ENCODE measurements around the gene PSMA4. TPM values are rescaled to one million over a fixed set of nuclear protein-coding genes. Genes with fewer than 3 reads are reported as not detected.

The PSMA4 gene
- total RNA-seq, 3 donors from 2014 or later = 102 to 139 (median 138) TPM

DNA sequence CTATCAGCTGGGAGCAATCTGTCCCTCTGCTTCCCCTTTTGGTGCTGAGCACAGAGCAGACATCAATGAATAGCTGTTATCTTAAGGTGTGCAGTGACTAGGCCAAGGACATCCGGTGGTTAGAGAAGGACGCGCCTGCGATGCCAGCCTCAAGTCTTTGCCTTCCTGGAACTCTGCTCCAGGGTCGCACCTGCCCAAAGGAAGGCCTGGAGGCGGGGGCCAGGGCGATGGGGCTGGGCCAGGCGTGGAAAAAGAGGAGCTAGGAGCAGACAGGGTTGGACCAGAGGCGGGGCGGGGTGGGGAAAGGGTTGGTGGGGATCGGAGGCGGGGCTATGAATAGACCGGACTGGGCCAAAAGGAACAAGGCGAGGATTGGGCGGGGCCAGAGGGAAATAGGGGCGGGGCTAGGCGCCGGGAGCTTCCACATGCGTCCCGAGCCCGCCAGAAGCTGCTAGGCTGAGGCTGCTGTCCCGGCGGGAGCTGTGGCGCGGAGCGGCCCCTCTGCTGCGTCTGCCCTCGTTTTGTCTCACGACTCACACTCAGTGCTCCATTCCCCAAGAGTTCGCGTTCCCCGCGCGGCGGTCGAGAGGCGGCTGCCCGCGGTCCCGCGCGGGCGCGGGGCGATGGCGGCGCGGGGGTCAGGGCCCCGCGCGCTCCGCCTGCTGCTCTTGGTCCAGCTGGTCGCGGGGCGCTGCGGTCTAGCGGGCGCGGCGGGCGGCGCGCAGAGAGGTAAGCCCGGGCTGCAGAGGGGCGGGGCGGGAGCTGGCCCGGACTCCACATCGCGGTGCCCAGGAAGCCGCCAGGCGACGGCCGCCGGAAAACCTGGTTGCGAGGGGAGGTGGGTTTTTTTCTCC lies 25.1 kb downstream of the PSMA4 start, which contains the start of gene CHRNA5:
TSS of gene CHRNA5 (plus strand) at position 424 of the 854 bp plus-strand sequence. CDS start at position 624, 200 bp downstream.
- no peak for TF ChIP-seq POLR2A (IDR thresholded peaks at IDR 0.05)
- TF ChIP-seq, protein P1, sequence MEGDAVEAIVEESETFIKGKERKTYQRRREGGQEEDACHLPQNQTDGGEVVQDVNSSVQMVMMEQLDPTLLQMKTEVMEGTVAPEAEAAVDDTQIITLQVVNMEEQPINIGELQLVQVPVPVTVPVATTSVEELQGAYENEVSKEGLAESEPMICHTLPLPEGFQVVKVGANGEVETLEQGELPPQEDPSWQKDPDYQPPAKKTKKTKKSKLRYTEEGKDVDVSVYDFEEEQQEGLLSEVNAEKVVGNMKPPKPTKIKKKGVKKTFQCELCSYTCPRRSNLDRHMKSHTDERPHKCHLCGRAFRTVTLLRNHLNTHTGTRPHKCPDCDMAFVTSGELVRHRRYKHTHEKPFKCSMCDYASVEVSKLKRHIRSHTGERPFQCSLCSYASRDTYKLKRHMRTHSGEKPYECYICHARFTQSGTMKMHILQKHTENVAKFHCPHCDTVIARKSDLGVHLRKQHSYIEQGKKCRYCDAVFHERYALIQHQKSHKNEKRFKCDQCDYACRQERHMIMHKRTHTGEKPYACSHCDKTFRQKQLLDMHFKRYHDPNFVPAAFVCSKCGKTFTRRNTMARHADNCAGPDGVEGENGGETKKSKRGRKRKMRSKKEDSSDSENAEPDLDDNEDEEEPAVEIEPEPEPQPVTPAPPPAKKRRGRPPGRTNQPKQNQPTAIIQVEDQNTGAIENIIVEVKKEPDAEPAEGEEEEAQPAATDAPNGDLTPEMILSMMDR (IDR thresholded peaks at IDR 0.05) = no peak
- no peak for TF ChIP-seq POLR2AphosphoS5 (IDR thresholded peaks at IDR 0.05)
- no peaks in the 10 kb centered on the region for H3K4me1 ChIP-seq
- no peaks in the 10 kb centered on the region for H3K9me3 ChIP-seq
- no peaks in the 10 kb centered on the region for H3K27me3 ChIP-seq
- no peaks in the 10 kb centered on the region for H3K36me3 ChIP-seq
- intact Hi-C loops (cut with DNase I; ENCODE audit: low total_unique reads) = no loop called here
- peak; percentile 78 to 85 for DNase-seq (ENCODE audit: low spot score in 2 of 2)
- H3K4me3 ChIP-seq = peak within 1 kb of the TSS; percentile 52 to 77 (median 69)
- peak within 1 kb of the TSS; percentile 33 to 54 for H3K27ac ChIP-seq

DNA sequence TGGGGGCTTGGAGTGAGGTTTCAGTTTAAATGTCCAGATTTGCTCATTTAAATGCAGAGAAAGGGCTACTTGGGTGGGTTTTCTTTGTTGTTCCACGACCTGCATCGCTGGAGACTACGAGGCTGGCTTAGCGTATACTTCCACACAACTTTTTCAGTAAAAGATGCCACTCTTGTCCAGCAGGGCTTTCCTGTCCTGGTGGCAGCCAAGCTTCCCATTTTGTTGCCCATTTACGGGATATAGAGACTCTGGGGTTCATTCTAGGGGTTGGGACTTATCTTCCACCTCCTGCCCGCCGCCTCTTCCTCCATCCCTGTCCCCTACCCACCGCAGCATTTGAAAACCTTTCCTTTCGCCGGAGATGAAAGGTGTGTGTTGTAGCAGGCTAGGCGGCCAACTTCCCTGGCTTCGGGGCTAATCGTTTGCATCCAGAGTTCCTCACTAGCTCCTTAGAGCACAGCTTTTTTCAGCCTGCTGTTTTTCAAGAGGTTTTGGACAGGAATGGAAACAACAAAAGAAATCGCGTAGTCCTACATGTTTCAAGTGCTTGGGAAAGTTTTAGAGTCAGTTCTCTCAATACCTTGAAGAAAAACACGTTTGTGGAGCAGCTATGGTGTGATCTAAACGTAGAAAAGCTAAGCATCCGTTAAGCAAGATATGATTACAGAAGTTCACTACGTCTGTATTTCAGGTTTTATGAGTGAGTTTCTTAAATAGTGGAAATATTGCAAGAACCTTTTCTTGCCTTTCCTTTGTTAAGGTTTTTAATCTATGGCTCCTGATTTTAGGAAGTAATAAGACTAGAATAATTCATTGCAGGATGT lies 25.9 kb downstream of the PSMA4 start:
- DNase-seq (ENCODE audit: low spot score in 2 of 2) = no peak
- H3K4me1 ChIP-seq = no peaks in the 10 kb centered on the region
- no peaks in the 10 kb centered on the region for H3K36me3 ChIP-seq
- peak overlapping the region; percentile 33 to 54 for H3K27ac ChIP-seq
- no peaks in the 10 kb centered on the region for H3K27me3 ChIP-seq
- intact Hi-C loops (cut with DNase I; ENCODE audit: low total_unique reads) = no loop called here
- TF ChIP-seq POLR2A (IDR thresholded peaks at IDR 0.05) = no peak
- TF ChIP-seq, protein P1 (IDR thresholded peaks at IDR 0.05) = peak in 1 of 3 donors; percentile 33
- no peak for TF ChIP-seq POLR2AphosphoS5 (IDR thresholded peaks at IDR 0.05)
- peak overlapping the region; percentile 52 to 77 (median 69) for H3K4me3 ChIP-seq
- H3K9me3 ChIP-seq = no peaks in the 10 kb centered on the region

DNA sequence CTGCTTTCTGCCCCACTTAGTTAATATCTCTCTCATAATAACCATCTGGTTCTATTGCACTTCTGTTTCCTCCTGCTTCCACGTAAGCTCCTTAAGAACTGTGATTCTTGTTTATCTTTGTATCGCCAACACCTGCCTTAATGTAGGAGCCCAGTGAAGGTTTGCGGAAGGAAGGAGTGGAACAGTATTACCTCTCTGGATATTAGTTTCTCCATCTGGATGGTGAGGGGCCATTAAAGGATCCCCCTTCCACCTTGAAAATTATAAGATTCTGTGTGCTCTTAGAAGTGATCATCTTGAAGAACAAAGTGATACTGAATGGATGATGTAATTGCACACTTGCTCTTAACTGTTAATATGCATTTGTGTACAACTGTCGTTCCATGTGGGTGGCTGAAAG lies 27.3 kb downstream of the PSMA4 start:
- intact Hi-C loops (cut with DNase I; ENCODE audit: low total_unique reads) = no loop called here

DNA sequence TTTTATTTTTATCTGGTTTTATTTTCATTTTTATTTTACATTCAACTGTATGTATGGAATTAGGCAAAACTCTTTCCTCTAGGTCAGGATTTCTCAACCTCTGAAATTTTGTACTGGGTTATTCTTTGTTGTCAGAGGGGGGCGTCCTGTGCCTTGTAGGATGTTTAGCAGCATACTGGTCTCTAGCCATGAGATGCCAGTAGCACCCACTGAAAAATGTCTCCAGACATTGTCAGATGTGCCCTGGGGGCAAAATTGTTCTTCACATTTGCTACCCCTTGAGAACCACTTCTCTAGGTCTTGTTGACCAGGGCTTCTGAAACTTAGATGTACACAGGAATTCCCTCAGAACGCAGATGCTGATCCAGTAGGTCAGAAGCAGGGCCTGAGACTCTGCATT lies 30.5 kb downstream of the PSMA4 start:
- TF ChIP-seq POLR2AphosphoS5 (IDR thresholded peaks at IDR 0.05) (no peak), POLR2A (IDR thresholded peaks at IDR 0.05) (no peak)
- TF ChIP-seq, protein P1 (IDR thresholded peaks at IDR 0.05) = no peak
- no peak for DNase-seq (ENCODE audit: low spot score in 2 of 2)
- no peaks in the 10 kb centered on the region for H3K27me3 ChIP-seq
- H3K4me3 ChIP-seq = no peak overlapping the region
- no peak overlapping the region for H3K27ac ChIP-seq
- H3K36me3 ChIP-seq = no peaks in the 10 kb centered on the region
- no peaks in the 10 kb centered on the region for H3K4me1 ChIP-seq
- H3K9me3 ChIP-seq = no peaks in the 10 kb centered on the region
- intact Hi-C loops (cut with DNase I; ENCODE audit: low total_unique reads) = no loop called here

More for the DNA sequence above, 27.3 kb downstream of the PSMA4 start:
- no peaks in the 10 kb centered on the region for H3K4me1 ChIP-seq
- H3K36me3 ChIP-seq = no peaks in the 10 kb centered on the region
- no peak overlapping the region for H3K27ac ChIP-seq
- H3K9me3 ChIP-seq = no peaks in the 10 kb centered on the region
- TF ChIP-seq, protein P1 (IDR thresholded peaks at IDR 0.05) = no peak
- TF ChIP-seq POLR2A (IDR thresholded peaks at IDR 0.05) = no peak
- no peaks in the 10 kb centered on the region for H3K27me3 ChIP-seq
- no peak overlapping the region for H3K4me3 ChIP-seq
- DNase-seq (ENCODE audit: low spot score in 2 of 2) = no peak
